ENCODE data around the gene HUS1B.

HUS1B gene

DNA sequence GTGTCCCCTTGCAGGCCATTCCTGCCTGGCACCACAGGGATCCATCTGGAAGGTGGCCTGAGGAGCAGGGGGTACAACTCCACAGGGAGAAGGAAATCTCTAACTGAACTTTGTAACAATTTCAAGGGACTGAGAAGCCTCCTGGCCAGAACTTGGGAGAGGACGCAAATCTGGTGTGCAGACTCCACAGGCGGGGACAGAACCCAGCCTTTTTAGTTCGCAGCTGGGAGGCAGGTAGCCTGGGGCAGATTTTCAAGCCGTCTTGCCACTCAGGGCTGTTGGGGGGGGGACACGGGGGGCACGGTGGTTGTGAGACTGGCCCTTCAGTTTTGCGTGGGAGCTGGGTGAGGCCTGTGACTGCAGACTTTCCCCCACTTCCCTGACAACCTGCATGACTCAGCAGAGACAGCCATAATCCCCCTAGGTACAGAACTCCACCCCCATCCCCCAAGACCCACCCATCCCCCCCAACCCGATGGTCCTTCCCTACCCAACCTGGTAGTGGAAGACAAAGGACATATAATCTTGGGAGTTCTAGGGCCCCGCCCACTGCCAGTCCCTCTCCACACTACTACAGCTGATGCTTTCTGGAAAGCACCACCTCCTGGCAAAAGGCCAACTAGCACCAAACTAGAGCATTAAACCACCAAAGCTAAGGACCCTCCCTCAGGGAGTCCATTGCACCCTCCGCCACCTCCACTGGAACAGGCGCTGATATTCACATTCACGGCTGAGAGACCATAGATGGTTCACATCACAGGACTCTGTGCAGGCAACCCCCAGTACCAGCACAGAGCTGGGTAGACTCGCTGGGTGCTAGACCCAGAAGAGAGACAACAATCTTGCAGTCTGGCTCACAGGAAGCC lies 3.0 kb upstream of the HUS1B start:
- TF ChIP-seq, protein P1, sequence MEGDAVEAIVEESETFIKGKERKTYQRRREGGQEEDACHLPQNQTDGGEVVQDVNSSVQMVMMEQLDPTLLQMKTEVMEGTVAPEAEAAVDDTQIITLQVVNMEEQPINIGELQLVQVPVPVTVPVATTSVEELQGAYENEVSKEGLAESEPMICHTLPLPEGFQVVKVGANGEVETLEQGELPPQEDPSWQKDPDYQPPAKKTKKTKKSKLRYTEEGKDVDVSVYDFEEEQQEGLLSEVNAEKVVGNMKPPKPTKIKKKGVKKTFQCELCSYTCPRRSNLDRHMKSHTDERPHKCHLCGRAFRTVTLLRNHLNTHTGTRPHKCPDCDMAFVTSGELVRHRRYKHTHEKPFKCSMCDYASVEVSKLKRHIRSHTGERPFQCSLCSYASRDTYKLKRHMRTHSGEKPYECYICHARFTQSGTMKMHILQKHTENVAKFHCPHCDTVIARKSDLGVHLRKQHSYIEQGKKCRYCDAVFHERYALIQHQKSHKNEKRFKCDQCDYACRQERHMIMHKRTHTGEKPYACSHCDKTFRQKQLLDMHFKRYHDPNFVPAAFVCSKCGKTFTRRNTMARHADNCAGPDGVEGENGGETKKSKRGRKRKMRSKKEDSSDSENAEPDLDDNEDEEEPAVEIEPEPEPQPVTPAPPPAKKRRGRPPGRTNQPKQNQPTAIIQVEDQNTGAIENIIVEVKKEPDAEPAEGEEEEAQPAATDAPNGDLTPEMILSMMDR (IDR thresholded peaks at IDR 0.05; ENCODE audit: low read depth, low read length): no peak
- H3K4me3 ChIP-seq (ENCODE audit: low read depth, low read length): no peak overlapping the region
- H3K9me3 ChIP-seq (ENCODE audit: severe bottlenecking): no peaks in the 10 kb centered on the region
- peak overlapping the region; percentile 4; the same call in 1 of the 2 replicates for H3K27ac ChIP-seq
- H3K27me3 ChIP-seq (ENCODE audit: insufficient read depth, low read depth, severe bottlenecking): no peaks in the 10 kb centered on the region
- peaks cover 4% of the 10 kb centered on the region; the same call in 1 of the 2 replicates for H3K36me3 ChIP-seq
- DNase-seq: peak; percentile 51

DNA sequence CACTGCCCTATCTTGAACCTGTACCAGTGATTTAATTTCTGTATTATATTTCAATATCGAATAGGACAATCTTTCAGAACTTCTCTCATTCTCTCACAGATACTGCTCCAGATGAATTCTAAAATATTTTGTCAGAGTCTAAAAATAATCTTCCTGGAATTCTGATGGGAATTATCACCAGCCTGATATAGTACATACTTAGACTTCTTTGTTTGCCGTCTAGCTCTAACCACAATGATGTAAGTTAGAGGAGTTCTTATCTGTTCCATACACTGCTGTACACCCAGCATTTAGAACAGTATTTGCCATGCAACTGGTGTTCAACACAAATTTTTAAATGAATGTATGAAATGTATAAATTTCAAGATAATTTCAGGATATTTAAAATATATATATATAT lies 1.3 kb upstream of the HUS1B start:
- H3K36me3 ChIP-seq: peaks cover 4% of the 10 kb centered on the region; the same call in 1 of the 2 replicates
- TF ChIP-seq, protein P1 (IDR thresholded peaks at IDR 0.05; ENCODE audit: low read depth, low read length): no peak
- H3K4me3 ChIP-seq (ENCODE audit: low read depth, low read length): no peak overlapping the region
- H3K27ac ChIP-seq: no peak overlapping the region
- H3K9me3 ChIP-seq (ENCODE audit: severe bottlenecking): no peaks in the 10 kb centered on the region
- DNase-seq: no peak
- no peaks in the 10 kb centered on the region for H3K27me3 ChIP-seq (ENCODE audit: insufficient read depth, low read depth, severe bottlenecking)

DNA sequence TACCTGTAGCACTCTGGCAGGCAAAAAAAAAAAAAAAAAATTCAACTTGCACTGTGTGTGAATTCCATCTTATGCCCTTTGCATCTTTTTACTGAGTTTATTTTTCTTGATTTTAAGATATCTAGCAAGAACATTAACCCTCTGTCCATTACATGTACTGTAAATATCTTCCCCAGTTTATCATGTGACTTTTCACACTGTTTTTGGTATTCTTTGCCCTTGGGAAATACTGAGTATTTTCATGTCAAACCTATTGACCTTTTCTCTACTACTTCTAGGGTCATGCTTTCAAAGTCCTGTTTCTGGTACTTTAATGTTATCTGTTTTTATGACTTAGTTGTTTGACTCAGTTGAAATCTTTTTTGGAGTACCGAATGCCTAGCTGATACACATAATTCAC lies 843 bp upstream of the HUS1B start:
- Histone ChIP-seq H3K9me3 (ENCODE audit: severe bottlenecking) (no peaks in the 10 kb centered on the region), H3K27ac (no peak overlapping the region), H3K36me3 (peaks cover 4% of the 10 kb centered on the region; the same call in 1 of the 2 replicates), H3K4me3 (ENCODE audit: low read depth, low read length) (no peak overlapping the region), H3K27me3 (ENCODE audit: insufficient read depth, low read depth, severe bottlenecking) (no peaks in the 10 kb centered on the region)
- TF ChIP-seq, protein P1 (IDR thresholded peaks at IDR 0.05; ENCODE audit: low read depth, low read length): no peak
- no peak for DNase-seq

DNA sequence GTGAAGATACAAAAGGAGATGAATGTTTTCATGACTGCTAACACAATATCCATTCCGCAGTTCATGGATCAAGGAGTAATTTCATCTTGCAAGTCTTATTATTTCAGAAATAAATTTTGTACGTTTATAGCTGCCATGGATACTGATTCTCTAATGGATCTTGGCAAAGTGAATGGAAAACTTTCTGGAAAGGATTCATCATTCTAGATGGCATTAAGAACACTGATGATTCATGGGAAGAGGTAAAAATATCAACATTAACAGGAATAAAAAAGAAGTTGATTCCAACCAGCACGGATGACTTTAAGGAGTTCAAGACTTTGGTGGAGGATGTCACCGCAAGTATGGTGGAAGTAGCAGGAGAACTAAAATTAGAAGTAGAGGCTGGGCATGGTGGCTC lies 2.8 kb downstream of the HUS1B start:
- H3K4me3 ChIP-seq (ENCODE audit: low read depth, low read length): no peak overlapping the region
- TF ChIP-seq, protein P1 (IDR thresholded peaks at IDR 0.05; ENCODE audit: low read depth, low read length): no peak
- H3K9me3 ChIP-seq (ENCODE audit: severe bottlenecking): no peaks in the 10 kb centered on the region
- H3K36me3 ChIP-seq: peaks cover 4% of the 10 kb centered on the region; the same call in 1 of the 2 replicates
- no peak overlapping the region for H3K27ac ChIP-seq
- H3K27me3 ChIP-seq (ENCODE audit: insufficient read depth, low read depth, severe bottlenecking): no peaks in the 10 kb centered on the region
- no peak for DNase-seq

DNA sequence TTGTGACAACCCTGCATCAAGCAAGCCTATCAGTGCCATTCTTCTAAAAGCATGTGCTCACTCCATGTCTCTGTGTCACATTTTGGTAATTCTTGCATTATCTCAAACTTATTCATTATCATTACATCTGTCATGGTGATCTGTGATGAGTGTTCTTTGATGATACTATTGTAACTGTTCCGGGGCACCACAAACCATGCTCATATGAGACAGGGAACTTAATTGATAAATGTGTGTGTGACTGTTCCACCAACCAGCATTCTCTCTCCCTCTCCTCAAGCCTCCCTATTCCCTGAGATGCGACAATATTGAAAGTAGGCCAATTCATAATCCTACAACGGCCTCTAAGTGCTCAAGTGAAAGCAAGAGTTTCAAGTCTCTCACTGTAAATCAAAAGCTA lies 4.0 kb downstream of the HUS1B start:
- no peaks in the 10 kb centered on the region for H3K27me3 ChIP-seq (ENCODE audit: insufficient read depth, low read depth, severe bottlenecking)
- TF ChIP-seq, protein P1 (IDR thresholded peaks at IDR 0.05; ENCODE audit: low read depth, low read length): no peak
- DNase-seq: no peak
- H3K4me3 ChIP-seq (ENCODE audit: low read depth, low read length): no peak overlapping the region
- H3K36me3 ChIP-seq: peaks cover 4% of the 10 kb centered on the region; the same call in 1 of the 2 replicates
- no peak overlapping the region for H3K27ac ChIP-seq
- H3K9me3 ChIP-seq (ENCODE audit: severe bottlenecking): no peaks in the 10 kb centered on the region

All from WERI-Rb-1 (cell line).